K562 treated with DMSO at 1 percent for 24 hours (cell line): Measurements from ENCODE around the gene ZNF804B. TPM values are rescaled to one million over a fixed set of nuclear protein-coding genes. Genes with fewer than 3 reads are reported as not detected.

Experiments used
- total RNA-seq: library from RNA; unstranded; fragments of 300-600 nt; gene quantifications from 2 replicates; pipeline ENCODE4 v1.2.3, GENCODE V29; 2022; ENCODE audit warnings: low read depth; ENCODE audit not compliant: insufficient read depth

The ZNF804B gene
- total RNA-seq = 0.24 TPM in 1 of 2 replicates, not detected in the other

GRCh38 chr7:88759230-88760135, at the start of gene ZNF804B:
Gene ZNF804B, plus strand, starts transcription at chr7:88759700. Its CDS starts 277 bp downstream, at chr7:88759977.

GRCh38 chr7:88795553-88795952, 36.1 kb downstream of the ZNF804B start, which contains the start of gene TEX47:
Gene TEX47, minus strand, starts transcription at chr7:88795737. Its CDS starts 795 bp downstream, at chr7:88794942.

Other genes starting within 250 kb of the ZNF804B start
- gene TEX47, start 36.0 kb downstream of the ZNF804B start, total RNA-seq = not detected in 2 replicates